Measurements from ENCODE around the gene SORCS1.

- TF ChIP-seq CTCF (IDR thresholded peaks at IDR 0.05): no peak
- no peak for TF ChIP-seq POLR2A (IDR thresholded peaks at IDR 0.05)
These were observed 327.4 kb downstream of the SORCS1 start for GRCh38 chr10:106836933-106837663.
